HG03039 (cell line): ENCODE results near the gene KCNK3.
"Not testable (repeated sequence)": the region's sequence is repeated elsewhere in the genome, so short reads cannot be mapped to it uniquely, and the experiment has no call there.

Source experiments
- ATAC-seq: cut with Tn5 transposase; IDR thresholded peaks from one replicate; pipeline ENCODE4 v1.9.1; 2021; ENCODE audit warnings: mild to moderate bottlenecking, moderate library complexity; ENCODE audit not compliant: unreplicated experiment

KCNK3 gene

GRCh38 chr2:26692279-26692896, at the start of gene KCNK3:
KCNK3 (plus strand) TSS chr2:26692722; CDS start chr2:26692876, 154 bp downstream.
- ATAC-seq, result no peak

DNA sequence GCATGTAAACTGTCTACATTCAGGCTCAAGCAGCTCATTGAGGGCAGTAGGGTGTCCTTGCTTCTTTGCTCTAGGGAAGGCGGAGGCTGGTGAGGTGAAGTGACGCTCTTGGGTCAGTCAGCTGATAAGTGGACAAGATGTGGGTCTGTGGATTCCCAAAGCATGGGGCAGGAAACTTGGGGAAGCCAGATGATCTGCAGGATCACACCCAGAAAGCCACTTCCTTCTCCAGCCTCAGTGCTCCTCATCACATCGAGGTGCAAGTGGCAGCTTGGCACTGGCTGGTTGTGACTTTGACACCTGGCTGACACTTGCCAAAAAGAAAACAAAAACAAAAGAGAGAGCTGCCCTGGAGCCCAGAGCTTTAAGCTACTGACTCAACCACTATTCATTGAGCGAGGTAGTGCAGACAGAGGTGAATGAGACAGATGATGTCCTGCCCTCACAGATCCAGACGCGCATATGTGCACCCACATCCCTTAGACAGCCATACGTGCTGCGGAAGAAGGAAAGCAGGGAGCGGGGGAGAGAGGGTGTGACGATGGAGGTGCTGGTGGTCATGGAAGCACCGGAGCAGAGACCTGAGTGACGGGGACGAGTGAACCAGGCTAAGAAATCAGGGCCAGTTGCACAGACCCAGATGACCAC, 48.2 kb upstream of the KCNK3 start:
- no peak for ATAC-seq

DNA sequence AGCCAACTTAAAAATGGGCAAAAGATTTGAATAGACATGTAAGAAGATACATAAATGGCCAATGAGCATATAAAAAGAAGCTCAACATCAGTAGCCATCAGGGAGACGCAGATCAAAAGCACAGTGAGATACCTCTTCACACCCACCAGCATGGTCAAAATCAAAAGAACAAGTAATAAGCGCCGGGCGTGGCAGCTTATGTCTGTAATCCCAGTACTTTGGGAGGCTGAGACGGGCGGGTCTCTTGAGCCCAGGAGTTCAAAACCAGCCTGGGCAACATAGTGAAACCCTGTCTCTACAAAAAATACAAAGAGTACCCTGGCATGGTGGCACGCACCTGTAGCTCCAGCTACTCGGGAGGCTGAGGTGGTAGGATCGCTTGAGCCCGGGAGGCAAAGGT, 46.8 kb upstream of the KCNK3 start:
- ATAC-seq, result no peak

GRCh38 chr2:26646986-26647672, 45.4 kb upstream of the KCNK3 start:
- ATAC-seq, result no peak

GRCh38 chr2:26647981-26648380, 44.5 kb upstream of the KCNK3 start:
- ATAC-seq, result no peak

- ATAC-seq, result no peak
Measured at GRCh38 chr2:26648516-26648915, 44.0 kb upstream of the KCNK3 start.

- ATAC-seq, result no peak
Measured at GRCh38 chr2:26649322-26649721, 43.2 kb upstream of the KCNK3 start.

- no peak for ATAC-seq
Measured at GRCh38 chr2:26649992-26650712, 42.4 kb upstream of the KCNK3 start.

DNA sequence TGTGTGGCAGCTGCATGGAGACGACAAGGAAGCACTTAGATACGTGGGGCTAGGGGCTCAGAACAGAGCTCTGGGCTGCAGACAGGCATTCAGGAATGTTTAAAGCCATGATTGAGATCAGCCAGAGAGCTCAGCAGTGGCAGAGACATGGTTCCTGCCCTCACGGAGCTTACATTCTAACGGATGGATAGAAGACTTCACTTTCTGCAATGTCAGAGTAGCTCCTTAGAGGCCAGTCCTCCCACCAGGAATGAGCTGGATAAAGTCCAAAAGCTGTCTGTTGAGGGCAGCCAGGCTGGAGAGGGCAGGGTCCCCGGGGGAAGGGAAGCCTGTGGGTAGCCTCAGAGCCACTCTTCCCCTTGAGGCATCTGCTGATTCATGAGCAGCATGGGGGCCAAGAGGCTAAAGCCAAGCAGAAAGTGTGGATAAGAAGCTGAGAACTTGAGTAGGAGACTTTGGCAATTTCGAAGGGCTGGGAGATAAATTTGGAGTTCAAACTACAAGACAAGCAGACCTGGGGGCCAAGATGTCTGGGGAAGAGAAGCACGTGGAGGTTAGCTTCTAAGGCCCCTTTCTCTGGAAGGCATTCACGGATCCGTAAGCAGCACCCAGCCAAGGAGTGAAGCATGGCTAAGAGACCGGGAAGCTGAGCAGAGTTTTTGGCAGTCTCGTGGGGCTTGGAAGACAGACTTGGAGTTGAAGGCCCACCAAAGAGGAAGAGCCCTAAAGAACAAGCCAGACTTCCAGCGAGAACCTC, 41.6 kb upstream of the KCNK3 start:
- no peak for ATAC-seq

GRCh38 chr2:26651470-26651771, 41.1 kb upstream of the KCNK3 start:
- ATAC-seq, result no peak

DNA sequence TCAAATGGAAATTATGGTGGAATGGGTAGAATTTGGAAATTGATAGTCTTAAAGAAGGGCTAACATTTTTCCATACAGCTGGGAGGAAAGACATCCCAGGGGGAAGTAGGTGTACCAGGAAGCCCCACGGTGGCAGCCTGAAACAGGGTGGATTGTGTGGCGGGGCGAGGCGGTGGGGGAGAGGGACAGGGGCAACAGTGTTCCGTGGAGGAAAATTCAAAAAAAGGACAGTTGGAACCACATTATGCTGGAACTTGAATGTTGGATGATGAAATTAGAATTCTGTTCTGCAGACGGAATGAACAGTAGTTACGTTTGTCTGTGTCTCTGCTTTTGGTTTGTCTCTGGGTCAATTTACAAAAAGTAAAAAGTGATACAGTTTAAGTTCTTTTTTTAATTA, 40.7 kb upstream of the KCNK3 start:
- ATAC-seq, result no peak

GRCh38 chr2:26652361-26653041, 40.0 kb upstream of the KCNK3 start:
- no peak for ATAC-seq

GRCh38 chr2:26653207-26654060, 39.1 kb upstream of the KCNK3 start:
- ATAC-seq, result no peak

GRCh38 chr2:26654061-26654340, 38.5 kb upstream of the KCNK3 start:
- no peak for ATAC-seq

DNA sequence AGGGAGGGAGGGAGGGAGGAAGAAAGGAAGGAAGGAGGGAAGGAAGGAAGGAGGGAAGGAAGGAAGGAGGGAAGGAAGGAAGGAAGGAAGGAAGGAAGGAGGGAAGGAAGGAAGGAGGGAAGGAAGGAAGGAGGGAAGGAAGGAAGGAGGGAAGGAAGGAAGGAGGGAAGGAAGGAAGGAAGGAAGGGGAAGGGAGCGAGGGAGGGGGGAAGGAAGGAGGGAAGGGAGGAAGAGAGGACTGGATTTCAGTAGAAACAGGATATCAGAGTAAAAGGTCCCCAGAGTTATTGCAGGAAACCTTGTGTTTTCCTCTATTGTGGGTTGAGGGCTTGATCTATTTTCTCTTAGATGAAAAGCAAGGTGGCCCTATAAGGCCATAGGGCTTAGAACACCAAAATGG, 37.4 kb upstream of the KCNK3 start:
- ATAC-seq, result not testable (repeated sequence)

DNA sequence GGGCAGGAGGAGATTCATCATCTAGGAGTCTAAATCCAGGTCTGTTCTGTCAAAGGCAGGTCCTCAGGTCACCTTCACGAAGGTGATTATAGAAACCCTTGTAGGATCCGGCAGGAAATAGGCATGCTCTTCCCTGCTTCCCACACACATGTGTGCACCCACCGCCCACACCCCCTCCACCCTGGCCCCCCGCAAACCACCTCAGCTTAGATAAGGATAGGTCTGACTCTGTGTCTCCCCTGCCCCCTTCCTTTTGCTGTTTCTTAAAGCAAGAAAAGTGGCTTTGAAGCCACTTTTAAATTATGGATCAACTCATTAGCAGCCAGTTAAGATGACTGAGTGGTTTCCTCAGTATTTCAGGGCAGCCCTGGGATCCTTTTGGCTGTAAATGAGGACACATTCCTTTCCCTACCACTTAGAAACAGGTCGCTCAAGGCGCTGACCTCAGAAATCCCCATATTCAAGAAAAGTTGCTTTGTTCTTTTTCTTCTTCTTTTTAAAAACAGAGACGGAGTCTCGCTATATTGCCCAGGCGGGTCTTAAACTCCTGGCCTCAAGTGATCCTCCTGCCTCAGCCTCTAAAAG, 36.8 kb upstream of the KCNK3 start:
- ATAC-seq, result no peak

DNA sequence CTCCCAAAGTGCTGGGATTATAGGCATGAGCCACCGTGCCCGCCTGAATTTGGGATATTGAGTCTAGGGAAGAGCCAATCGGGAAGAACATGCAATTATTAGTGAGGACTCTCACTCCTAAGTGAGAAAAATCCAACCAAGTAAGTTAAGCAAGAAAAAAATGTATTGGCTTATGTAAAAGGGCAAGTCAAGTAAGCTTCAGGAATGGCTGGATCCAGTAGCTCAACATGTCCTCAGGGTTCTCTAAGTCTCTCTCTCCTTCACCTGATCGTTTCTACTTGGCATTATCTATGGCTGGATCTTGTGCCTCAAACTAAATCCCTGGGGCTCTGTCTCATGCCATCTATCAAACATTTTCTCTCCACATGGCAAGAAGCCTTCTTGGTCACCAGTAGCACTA, 35.3 kb upstream of the KCNK3 start:
- no peak for ATAC-seq

DNA sequence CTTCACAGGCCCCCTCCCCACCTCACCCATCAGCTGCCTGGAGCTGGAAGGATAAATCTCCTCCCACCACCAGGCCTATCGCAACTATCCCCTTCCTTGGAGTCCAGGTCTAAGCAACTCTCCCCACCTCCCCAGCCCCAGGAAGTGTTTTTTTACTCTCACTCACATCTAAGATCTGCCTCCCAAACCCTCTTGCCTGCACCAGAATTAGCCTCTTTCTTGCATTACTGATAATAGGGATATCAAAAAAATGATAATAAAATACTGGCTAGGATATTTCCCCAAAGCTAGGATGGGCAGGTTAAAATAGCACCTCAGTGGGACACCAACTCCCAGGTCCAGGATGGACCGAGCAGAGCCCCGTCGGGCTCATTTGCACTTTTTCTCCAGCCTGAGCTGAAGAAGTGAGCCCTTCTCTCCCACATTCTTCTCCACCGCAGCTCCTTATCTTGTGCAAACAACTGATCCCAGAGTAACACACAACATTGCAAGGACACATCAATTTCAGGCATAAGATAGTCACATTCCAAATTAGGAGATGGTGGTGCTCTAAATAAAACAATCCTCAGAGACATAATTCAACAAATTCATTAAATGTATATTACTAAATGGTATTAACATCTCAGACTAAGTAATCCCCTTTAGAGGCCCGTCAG, 33.7 kb upstream of the KCNK3 start:
- no peak for ATAC-seq

DNA sequence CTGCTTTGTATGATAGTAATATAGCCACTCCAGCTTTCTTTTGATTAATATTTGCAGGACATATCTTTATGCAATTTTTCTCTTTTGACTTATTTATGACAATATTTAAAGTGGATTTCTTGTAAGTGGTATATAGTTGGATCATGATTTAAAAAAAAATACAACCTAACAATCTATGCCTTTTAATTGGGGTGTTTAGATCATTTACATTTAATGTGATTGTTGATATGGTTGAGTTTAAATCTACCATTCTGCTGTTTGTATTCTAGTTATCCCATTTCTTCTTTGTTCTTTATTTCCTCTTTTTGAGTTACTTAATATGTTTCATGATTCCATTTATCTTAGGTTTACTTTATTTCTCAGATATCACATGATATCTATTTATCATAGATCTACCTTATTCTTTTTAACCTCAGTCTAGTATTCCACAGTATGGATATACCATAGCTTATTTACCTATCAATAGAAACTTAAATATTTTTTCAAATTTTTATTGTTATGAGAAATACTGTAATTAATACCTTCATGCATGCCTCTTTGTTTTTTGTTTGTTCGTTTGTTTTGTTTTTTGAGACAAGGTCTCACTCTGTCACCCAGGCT, 32.1 kb upstream of the KCNK3 start:
- ATAC-seq, result no peak
